ENCODE measurements around the gene SPEM3. TPM values are rescaled to one million over a fixed set of nuclear protein-coding genes. Genes with fewer than 3 reads are reported as not detected.
A peak's percentile ranks its signal among the peaks of the same experiment; 100 is the strongest.

The SPEM3 gene
- total RNA-seq, 4 donors from 2014 or later: not detected

- no peak for ATAC-seq (ENCODE audit: low FRiP score)
- no peak for TF ChIP-seq CTCF (IDR thresholded peaks at IDR 0.05)
- no peak for DNase-seq (ENCODE audit: low spot score)
Observed at GRCh38 chr17:7462474-7463371, 34.1 kb downstream of the SPEM3 start.

DNA sequence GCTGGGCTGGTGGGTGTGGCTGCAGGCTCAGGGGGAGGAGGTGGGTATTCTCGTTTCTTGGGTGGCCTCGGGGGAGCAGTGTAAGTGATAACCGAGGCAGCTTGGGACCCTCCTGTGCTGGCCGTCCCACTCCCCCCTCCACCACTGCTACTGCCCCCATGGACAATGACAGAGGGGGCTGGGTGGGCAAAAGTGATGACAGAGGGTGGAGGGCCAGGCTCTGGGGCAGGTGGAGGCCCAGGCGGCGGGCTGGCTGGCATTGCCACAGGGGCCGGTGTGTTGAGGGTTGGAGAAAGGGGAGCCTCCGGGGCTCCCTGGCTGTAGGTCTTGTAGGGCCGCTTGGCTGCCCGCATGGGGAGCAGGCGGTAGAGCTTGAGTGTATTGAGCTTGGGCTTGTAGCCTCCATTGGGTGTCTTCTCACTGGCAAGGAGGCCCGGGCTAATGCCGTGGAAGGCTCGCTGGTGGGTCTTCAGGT is 34.8 kb downstream of the SPEM3 start:
- no peak for TF ChIP-seq CTCF (IDR thresholded peaks at IDR 0.05)
- no peak for DNase-seq (ENCODE audit: low spot score)

DNA sequence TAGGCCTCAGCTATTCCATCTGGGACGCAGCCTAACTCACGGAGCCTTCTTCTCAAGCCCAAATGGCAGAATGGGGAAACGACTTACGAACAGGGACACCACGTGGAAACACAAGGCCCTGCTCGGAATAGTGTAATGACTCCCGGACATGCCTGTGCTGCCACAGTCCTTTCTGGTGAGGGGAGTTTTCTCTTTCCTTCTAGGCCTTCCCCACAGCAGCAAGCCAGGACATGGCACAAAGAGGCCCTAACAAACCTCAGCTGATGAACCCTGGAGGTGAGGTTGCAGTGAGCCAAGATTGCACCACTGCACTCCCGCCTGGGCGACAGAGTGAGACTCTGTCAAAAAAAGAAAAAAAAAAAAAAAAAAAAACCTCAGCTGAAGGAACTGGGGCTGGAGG is 35.4 kb downstream of the SPEM3 start:
- no peak for TF ChIP-seq CTCF (IDR thresholded peaks at IDR 0.05)
- DNase-seq (ENCODE audit: low spot score): no peak
- no peak for ATAC-seq (ENCODE audit: low FRiP score)

More for the DNA sequence above, 34.8 kb downstream of the SPEM3 start:
- ATAC-seq (ENCODE audit: low FRiP score): no peak

GRCh38 chr17:7465597-7466275 is 37.1 kb downstream of the SPEM3 start:
- DNase-seq (ENCODE audit: low spot score) (no peak), ATAC-seq (ENCODE audit: low FRiP score) (no peak)
- no peak for TF ChIP-seq CTCF (IDR thresholded peaks at IDR 0.05)

DNA sequence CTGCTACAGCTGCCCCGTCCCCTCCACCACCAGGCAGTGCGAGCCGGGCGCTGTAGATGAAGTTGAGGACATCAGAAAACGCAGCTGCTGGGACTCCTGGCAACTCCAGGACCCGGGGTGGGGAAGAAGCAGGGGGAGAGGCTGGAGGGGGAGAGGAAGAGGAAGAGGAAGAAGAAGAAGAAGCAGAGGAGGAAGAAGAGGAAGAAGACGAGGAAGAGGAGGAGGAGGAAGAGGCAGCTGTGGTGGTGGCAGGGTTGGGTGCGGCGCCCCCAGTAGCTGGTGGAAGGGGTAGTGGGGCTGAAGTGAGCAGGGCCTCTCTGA is 37.6 kb downstream of the SPEM3 start:
- no peak for ATAC-seq (ENCODE audit: low FRiP score)
- DNase-seq (ENCODE audit: low spot score): no peak
- no peak for TF ChIP-seq CTCF (IDR thresholded peaks at IDR 0.05)

- peak; percentile 17 for ATAC-seq (ENCODE audit: low FRiP score)
- peak; percentile 68 for DNase-seq (ENCODE audit: low spot score)
- TF ChIP-seq CTCF (IDR thresholded peaks at IDR 0.05): no peak
Observed at GRCh38 chr17:7466639-7467341, 38.1 kb downstream of the SPEM3 start.

All from omental fat pad (tissue), 4 donors.